Neuron (in vitro differentiated cells): ENCODE results near the gene LASP1NB.
"Not testable (repeated sequence)": the region's sequence is repeated elsewhere in the genome, so short reads cannot be mapped to it uniquely, and the experiment has no call there.

Experiments used
- H2AFZ ChIP-seq: one replicate; pipeline ENCODE4 v1.6.1; 2013; ENCODE audit warnings: low read depth, mild to moderate bottlenecking, inconsistent platforms, low read length, moderate library complexity
- H3K27me3 ChIP-seq: one replicate; pipeline ENCODE4 v1.6.1; 2013; ENCODE audit warnings: low read length; ENCODE audit not compliant: insufficient read depth
- H3K36me3 ChIP-seq: one replicate; pipeline ENCODE4 v1.6.1; 2013; ENCODE audit warnings: low read length; ENCODE audit not compliant: insufficient read depth
- H3K4me1 ChIP-seq: one replicate; pipeline ENCODE4 v1.6.1; 2013; ENCODE audit warnings: low read length; ENCODE audit not compliant: insufficient read depth
- H3K4me3 ChIP-seq: 2 replicates; pipeline ENCODE4 v1.5.1; 2013; ENCODE audit warnings: mild to moderate bottlenecking, low read length, moderate library complexity
- H3K9me3 ChIP-seq: one replicate; pipeline ENCODE4 v1.6.1; 2013; ENCODE audit warnings: low read length

Gene LASP1NB

GRCh38 chr17:38900978-38901656 is 24.3 kb upstream of the LASP1NB start:
- Histone ChIP-seq H3K4me1 (peaks cover 5% of the 10 kb centered on the region), H3K36me3 (peaks cover 22% of the 10 kb centered on the region), H3K27me3 (no peaks in the 10 kb centered on the region), H3K4me3 (no peak overlapping the region), H2AFZ (no peak overlapping the region), H3K9me3 (no peaks in the 10 kb centered on the region)

GRCh38 chr17:38903404-38903803 is 22.0 kb upstream of the LASP1NB start:
- Histone ChIP-seq H3K36me3 (peaks cover 19% of the 10 kb centered on the region), H3K9me3 (no peaks in the 10 kb centered on the region), H3K27me3 (no peaks in the 10 kb centered on the region), H3K4me3 (no peak overlapping the region), H3K4me1 (no peaks in the 10 kb centered on the region), H2AFZ (no peak overlapping the region)

- Histone ChIP-seq H3K9me3 (no peaks in the 10 kb centered on the region), H2AFZ (no peak overlapping the region), H3K4me1 (no peaks in the 10 kb centered on the region), H3K4me3 (no peak overlapping the region), H3K27me3 (no peaks in the 10 kb centered on the region), H3K36me3 (peaks cover 8% of the 10 kb centered on the region)
Observed at GRCh38 chr17:38904892-38905291, 20.5 kb upstream of the LASP1NB start.

- H2AFZ ChIP-seq: no peak overlapping the region
- H3K27me3 ChIP-seq: no peaks in the 10 kb centered on the region
- H3K4me1 ChIP-seq: no peaks in the 10 kb centered on the region
- no peaks in the 10 kb centered on the region for H3K9me3 ChIP-seq
- peaks cover 8% of the 10 kb centered on the region for H3K36me3 ChIP-seq
- no peak overlapping the region for H3K4me3 ChIP-seq
Observed at GRCh38 chr17:38905375-38905774, 20.0 kb upstream of the LASP1NB start.

GRCh38 chr17:38906460-38907228 is 18.8 kb upstream of the LASP1NB start:
- Histone ChIP-seq H3K36me3 (peaks cover 10% of the 10 kb centered on the region), H3K4me3 (no peak overlapping the region), H2AFZ (no peak overlapping the region), H3K27me3 (no peaks in the 10 kb centered on the region), H3K9me3 (no peaks in the 10 kb centered on the region), H3K4me1 (no peaks in the 10 kb centered on the region)

GRCh38 chr17:38907930-38908675 is 17.3 kb upstream of the LASP1NB start:
- Histone ChIP-seq H3K36me3 (peaks cover 10% of the 10 kb centered on the region), H3K9me3 (no peaks in the 10 kb centered on the region), H3K27me3 (no peaks in the 10 kb centered on the region), H3K4me1 (no peaks in the 10 kb centered on the region), H3K4me3 (no peak overlapping the region), H2AFZ (no peak overlapping the region)

- Histone ChIP-seq H3K9me3 (no peaks in the 10 kb centered on the region), H2AFZ (no peak overlapping the region), H3K4me1 (no peaks in the 10 kb centered on the region), H3K36me3 (peaks cover 8% of the 10 kb centered on the region), H3K4me3 (no peak overlapping the region), H3K27me3 (no peaks in the 10 kb centered on the region)
Observed at GRCh38 chr17:38908676-38909181, 16.7 kb upstream of the LASP1NB start.

GRCh38 chr17:38910325-38910724 is 15.1 kb upstream of the LASP1NB start:
- Histone ChIP-seq H2AFZ (no peak overlapping the region), H3K36me3 (peaks cover 16% of the 10 kb centered on the region), H3K4me3 (no peak overlapping the region), H3K9me3 (no peaks in the 10 kb centered on the region), H3K27me3 (no peaks in the 10 kb centered on the region), H3K4me1 (no peaks in the 10 kb centered on the region)

GRCh38 chr17:38911081-38911730 is 14.2 kb upstream of the LASP1NB start:
- H2AFZ ChIP-seq: no peak overlapping the region
- peaks cover 21% of the 10 kb centered on the region for H3K36me3 ChIP-seq
- no peaks in the 10 kb centered on the region for H3K27me3 ChIP-seq
- H3K9me3 ChIP-seq: no peaks in the 10 kb centered on the region
- no peak overlapping the region for H3K4me3 ChIP-seq
- no peaks in the 10 kb centered on the region for H3K4me1 ChIP-seq

GRCh38 chr17:38911731-38912081 is 13.7 kb upstream of the LASP1NB start:
- H2AFZ ChIP-seq, H3K4me3 ChIP-seq, H3K27me3 ChIP-seq, H3K9me3 ChIP-seq, H3K4me1 ChIP-seq: not testable (repeated sequence)
- H3K36me3 ChIP-seq: peaks cover 21% of the 10 kb centered on the region

GRCh38 chr17:38912221-38912813 is 13.1 kb upstream of the LASP1NB start:
- Histone ChIP-seq H3K4me3 (no peak overlapping the region), H3K4me1 (no peaks in the 10 kb centered on the region), H3K27me3 (no peaks in the 10 kb centered on the region), H3K9me3 (no peaks in the 10 kb centered on the region), H3K36me3 (peaks cover 21% of the 10 kb centered on the region), H2AFZ (no peak overlapping the region)

- Histone ChIP-seq H3K27me3 (no peaks in the 10 kb centered on the region), H3K9me3 (no peaks in the 10 kb centered on the region), H3K36me3 (peaks cover 34% of the 10 kb centered on the region), H3K4me3 (no peak overlapping the region), H2AFZ (no peak overlapping the region), H3K4me1 (no peaks in the 10 kb centered on the region)
Observed at GRCh38 chr17:38914741-38915638, 10.4 kb upstream of the LASP1NB start.
